ENCODE measurements around the gene KLHL18.
A peak's percentile ranks its signal among the peaks of the same experiment; 100 is the strongest.
"Not testable (repeated sequence)": the region's sequence is repeated elsewhere in the genome, so short reads cannot be mapped to it uniquely, and the experiment has no call there.

The KLHL18 gene

DNA sequence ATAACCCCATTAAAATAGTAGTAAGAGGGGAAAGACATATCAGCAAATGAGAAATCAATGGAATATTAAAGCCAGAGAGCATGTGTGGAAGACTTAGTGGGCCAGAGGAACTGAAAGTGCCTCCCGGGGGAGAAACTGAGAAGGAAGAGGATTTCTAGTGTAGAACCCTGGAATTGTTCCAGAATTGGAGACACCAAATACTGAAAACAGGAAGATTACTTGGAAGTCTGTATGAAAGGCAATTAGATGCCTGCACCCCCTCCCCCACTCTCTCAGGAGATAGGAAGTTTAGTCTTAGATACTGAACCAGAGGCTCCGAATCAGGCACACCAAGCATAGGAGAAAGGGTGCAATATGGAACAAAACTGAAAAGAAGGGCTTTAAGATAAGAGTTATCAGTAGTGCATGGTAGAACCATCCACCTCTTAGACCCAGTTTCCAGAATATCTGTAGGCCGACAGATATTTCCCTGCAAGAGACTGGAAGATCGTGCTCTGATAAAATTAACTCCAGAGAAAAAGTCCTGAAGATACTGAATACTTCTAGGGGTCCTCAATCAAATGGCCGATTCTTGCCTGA lies 32.4 kb downstream of the KLHL18 start:
- no peak for DNase-seq

DNA sequence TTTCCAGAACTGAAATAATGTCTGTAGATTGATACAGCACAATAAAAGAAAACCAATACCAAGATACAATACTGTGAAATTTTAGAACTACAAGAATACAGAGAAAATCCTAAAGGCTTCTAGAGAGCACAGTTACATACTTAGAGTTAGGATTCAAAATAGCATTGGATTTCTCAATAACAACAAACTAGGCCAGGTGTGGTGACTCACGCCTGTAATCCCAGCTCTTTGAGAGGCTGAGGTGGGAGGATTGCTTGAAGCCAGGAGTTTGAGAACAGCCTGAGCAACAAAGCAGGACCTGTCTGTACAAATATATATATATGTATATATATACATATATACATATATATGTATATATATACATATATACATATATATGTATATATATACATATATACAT lies 33.4 kb downstream of the KLHL18 start:
- not testable (repeated sequence) for DNase-seq

DNA sequence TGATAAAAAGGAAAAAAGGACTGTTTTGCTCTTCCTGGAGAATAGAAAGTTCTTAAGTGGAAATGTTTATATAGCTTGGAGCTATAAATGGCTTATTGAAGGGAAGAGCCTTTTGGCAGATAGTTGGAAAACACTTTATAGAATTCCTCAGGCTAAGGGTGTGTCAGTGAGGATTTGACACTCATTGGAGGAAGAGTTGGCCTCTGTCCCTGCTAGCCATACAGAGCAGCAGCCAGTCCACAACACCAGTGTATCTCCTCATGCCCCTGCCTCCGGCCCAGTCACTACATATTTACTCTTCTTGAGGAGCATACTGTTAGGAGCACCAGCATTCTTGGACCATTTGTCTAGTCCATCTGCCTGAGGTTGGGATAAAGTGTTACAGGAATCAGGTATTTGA lies 36.2 kb downstream of the KLHL18 start:
- no peak for DNase-seq

DNA sequence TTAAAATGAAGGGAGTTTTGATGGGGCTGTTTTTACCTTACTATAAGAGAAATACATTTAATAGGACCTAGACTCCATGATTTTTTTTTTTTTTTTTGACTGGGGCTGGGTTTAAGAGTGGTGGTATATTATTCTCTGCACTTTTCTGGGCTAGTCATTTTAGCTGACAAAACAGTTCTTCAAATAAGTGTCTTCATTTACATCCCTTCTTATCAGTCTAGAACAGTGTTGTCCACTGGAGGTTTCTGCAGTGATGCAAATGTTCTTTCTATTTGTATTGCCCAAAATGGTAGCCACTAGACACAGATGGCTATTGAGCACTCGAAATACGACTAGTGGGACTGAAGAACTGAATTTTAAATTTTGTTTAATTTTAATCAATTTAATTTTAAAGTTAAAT lies 37.2 kb downstream of the KLHL18 start:
- DNase-seq = no peak

DNA sequence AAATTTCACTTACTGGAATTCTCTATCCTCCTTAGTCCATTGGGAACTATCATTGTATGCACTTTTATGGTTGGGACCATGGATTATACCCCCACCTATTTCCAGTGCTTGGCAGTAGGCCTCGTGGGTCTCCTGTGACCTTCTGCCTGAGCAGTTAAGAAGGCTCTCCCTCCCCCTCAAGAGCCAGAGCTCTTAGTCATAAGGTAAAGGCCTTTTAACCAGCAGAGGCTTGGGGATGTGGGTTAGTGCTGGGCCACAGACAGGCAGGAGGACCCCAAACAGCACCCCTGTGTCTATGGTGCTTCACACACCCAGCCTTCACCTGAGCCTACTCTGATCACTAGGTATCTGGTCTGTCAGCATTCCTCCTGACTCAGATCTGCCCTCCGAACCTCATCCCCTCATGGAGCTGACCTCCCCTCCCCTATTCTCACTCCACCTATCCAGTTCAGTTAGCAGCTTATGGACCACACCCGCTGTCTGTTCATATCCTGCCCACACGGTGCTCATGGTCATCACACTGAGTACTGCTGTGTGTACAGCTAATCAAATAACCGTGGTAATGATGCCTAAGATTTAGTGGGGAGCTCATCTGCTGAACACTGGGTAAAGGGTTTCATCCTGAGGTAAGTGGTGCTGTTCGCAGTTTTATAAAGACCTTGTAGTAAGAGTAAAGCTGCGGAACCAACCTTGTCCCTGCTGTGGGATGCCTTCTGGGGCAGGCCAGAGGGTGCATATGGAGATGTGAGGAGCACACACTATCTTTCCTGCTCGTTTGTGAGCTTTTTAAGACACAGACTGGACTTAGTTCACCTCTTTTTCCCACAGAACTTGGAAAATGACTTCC lies 40.9 kb downstream of the KLHL18 start:
- no peak for DNase-seq

DNA sequence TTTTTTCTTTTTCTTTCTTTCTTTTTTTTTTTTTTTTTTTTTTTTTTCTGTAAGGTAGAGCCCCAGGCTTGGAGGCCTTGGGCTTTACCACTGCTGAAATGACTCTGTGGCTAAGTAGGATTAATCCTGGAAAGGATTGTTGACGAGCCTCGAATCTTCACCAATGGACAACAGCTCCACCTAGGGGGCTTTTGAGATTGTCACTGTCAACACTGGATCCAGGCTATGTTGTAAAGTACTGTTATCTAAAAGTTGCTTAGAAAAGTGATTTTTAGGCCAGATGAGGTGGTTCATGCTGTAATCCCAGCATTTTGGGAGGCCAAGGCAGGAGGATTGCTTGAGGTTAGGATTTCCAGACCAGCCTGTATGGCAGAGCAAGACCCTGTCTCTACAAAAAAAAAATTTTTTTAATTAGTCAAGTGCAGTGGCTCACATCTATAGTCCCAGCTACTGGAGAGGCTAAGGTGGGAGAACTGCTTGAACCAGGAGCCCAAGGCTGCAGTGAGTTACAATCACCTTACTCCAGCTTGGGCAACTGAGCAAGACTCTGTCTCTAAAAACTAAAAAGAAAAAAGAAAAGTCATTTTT lies 41.6 kb downstream of the KLHL18 start:
- peak; percentile 53 for DNase-seq

DNA sequence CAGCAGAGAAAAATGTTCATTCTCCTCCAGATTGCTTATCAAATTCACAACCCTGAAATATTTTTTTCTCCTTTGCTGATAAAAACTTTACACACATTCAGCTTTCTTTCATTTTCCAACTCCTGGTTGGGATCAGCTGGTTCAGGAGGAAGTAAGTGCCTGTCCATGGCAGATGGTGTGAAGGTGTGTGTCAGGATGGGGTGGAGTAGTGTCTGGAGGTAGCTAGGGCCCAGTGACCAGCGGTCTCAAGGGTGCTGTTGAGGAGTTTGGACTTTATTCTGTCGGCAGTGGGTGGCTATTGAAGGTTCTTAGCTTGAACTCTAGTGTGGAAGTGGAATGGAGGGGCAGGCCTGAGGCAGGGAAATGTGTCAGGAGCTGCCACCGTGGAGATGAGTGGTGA lies 51.2 kb downstream of the KLHL18 start:
- DNase-seq = no peak

DNA sequence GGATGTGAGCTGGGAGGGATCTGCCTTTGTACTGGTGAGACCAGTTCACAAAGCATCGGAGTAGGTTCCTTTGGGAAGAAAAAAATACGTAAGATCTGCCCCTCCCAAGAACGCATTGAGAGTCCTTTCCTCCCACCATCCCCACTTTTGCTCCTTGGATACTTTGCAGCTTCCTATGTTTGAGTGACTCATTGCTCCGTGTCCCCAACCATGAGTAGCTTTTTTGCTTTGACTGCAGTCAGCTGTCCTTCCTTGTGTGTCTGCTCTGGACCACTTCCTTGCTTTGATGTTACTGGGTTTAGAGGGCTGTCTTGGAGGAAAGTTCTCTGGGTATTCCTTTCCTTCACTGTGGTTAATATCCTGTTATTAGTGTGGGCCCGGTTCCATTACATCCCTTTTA lies 54.9 kb downstream of the KLHL18 start:
- DNase-seq = no peak

DNA sequence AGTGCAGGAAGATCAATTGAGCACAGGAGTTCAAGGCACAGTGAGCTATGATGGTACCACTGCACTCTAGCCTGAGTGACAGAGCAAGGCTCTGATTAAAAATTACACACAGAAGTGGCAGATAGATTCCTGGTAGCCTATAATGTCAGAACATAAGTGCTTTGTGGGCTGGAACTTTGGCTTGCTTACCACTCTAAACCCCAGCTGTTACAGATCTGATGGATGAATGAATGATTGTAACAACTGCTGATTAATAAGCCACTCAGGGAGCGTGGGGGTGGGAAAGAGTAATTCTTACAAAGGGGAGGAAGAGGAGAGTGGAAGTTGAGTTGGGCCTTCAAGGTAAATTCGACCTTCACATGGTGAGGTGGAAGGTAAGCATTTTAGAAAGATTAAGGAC lies 57.2 kb downstream of the KLHL18 start:
- no peak for DNase-seq

DNA sequence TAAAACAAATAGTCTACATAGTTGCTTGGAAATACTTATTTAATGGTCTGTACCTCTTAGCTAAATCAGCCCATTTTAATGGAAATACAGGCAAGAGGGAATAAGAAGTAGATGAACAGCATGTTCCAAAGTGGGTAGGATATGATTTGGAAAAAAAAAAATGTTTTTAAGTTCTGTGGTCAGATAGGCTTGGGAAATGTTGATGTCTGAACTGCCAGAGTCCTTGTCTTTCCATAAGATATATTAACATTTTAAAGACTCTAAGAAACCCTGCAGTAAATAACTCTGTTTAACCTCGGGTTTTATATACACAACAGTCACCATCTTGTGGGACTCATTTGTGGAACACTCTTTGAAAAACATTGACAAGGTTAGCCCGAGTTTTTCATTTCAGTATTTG lies 58.1 kb downstream of the KLHL18 start:
- no peak for DNase-seq

DNA sequence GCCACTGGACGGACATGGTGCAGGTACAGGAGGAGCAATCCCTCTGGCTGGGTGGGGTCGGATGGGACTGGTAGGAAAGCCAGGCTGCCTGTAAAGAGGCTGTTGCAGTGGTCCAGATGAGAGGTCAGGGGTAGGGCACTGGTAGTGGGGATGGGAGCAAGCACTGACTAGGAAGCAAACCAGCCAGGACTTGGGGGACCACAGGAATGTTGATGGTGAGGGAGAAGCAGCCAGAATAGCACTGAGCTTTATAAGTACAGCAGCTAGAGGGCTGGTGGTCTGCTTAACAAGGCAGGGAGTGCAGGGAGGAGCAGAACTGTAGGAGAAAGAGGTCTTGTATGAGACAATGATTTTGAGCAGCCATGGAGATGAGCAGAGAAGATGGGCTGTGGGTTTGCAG lies 59.4 kb downstream of the KLHL18 start:
- no peak for DNase-seq

DNA sequence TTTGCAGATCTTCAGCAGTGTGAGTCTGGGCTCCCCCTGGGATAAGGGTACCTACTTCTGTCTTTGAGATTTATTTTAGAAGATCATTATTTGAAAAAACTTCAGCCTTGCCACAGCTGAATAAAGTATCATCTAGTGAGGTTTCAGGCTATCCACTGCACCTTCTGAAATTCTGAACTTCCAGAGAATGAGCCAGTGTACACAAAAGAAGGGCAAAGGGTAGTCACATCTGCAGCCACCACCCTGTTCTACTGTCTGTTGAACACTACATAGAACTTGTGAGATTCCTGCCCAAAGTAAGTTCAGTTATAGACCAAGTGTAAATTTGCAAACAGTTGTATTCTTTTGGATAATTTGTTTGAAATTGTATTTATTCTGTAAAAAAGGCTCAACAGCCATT lies 60.1 kb downstream of the KLHL18 start:
- no peak for DNase-seq

DNA sequence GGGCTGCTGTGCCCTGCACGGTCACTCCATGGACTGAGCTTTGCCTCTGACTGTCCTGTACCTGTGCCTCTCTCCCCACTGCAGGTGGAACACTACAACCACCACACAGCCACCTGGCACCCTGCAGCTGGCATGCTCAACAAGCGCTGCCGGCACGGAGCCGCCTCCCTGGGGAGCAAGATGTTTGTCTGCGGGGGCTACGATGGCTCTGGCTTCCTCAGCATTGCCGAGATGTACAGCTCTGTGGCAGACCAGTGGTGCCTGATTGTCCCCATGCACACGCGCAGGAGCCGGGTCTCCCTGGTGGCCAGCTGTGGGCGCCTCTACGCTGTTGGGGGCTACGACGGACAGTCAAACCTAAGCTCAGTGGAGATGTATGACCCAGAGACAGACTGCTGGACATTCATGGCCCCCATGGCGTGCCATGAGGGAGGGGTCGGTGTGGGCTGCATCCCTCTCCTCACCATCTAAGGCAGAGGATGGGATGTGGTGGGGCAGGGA lies 60.8 kb downstream of the KLHL18 start:
- no peak for DNase-seq

DNA sequence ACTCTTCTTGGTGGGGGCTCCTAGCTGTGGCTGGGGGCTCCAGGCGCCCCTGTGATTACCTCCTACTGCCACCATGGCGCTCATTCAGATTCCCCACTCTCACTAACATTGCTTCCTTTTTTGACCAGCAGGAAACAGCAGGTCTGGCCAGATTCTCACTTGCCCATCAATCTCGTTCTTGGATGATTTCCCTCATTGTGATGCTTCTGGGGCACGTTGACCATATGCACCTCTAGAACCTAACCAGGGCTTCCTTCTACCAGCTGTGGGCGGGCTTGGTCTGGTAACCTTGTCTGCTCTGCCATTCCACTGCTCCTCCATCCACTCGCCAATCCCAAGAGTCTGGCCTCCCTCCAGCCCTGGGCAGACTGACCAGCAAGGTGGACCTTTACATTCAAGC lies 62.2 kb downstream of the KLHL18 start:
- no peak for DNase-seq

DNA sequence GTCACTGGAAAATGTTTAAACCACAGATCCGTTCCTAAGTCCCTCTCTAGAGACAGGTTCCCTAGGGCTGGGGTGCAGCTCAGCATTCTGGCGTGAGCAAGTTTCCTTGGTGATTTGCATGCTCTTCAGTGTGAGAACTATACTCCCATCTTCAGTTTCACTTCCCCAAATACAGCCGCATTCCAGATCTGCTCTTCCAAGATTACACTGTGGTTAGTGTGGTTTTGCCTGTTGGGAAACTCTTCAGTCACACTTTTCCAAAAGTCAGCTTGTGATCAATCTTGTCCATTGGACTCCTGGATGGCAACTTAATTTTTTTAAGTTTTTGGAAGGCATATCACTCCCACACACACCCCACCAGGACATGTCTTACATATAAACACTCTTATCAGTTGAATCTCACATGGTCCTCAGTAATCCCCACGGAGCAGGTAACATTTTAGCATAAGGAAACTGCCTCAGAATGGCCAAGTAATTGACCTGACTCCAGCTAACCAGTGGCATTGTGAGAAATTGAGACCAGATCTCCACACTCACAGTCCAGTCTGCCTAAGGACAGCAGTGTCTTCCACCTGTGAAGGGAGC lies 64.6 kb downstream of the KLHL18 start:
- DNase-seq = no peak

DNA sequence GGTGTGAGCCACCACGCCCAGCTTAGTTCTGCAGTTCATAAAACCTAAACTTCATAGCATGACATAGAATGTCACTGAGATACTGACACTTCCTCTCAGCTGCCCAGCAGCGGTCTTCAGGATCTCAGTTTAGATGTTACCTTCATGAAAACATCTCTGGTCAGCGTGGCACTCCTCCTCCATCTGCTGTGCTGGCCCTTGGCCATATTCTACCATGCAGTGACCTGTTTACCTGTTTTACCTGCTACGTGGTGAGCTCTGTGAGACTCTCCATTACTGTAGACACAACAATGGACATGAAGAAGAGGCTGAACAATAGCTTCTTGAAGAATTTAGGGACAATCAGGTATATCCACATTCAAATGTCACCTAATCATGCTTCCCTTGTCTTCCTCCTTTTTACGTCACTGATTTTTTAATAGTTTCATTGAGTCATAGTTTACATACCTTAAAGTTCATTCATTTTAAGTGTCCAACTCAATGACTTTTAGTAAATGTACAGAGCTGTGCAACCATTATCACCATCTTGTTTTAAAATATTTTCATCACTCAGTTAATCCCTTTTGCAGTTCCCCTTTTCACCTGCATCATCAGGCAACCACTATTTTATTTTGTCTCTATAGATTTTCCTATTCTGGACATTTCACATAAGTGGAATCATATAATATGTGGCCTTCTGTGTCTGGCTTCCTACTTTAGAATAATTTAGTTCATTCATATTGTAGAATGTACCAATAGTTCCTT lies 65.8 kb downstream of the KLHL18 start:
- DNase-seq = no peak

DNA sequence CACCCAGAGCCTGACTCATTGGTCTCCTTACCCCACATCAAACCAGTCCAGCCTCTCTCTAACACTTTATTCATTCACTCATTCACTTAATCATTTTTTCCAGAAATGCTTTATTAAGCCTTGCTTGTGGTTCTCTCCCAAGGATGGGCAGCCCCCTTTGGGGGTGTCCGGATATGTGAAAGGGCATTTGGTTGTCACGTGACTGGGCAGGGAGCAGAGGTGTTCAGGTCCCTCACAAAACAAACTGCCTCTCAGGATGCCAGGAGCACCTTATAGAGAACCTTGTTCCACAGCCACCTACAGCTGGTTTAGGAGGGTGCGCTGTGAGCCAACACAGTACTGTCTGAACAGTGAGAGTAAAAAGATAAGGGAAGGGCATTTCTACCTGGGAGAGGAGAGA lies 72.3 kb downstream of the KLHL18 start:
- no peak for DNase-seq

DNA sequence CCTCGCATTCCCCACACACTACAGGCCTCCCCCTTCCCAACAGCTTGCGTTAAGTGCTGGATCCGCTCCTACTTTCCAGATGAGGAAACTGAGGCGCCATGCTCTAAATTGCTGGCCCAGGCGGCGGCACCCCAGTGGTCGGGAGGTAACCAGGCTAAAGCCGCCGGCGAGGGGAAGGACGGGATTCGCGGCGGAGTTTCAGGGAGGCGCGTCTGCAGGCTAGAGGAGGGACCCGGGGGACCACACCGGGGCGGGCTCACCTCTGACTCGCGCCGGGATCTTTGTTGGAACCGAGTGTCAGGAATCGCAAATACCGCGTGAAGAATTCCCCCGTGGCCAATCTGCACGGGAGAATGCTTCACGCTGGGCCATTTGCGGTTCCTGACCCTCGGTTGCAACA lies 73.5 kb downstream of the KLHL18 start:
- DNase-seq = no peak

DNA sequence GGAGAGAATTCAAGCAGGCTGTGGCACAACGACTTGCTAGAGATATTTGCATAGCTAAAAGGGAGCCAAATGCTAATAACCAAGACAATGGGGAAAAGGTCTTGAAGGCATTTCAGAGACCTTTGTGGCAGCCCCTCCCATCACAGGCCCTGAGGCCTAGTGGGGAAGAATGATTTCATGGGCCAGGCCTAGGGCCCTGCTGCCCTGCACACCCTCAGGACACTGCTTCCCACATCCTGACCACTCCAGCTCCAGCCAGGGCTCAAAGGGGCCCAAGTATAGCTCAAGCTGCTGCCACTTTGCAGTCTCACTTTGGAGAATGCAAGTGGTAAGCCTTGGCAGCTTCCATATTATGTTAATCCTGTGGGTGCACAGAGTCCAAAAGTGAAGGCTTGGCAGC lies 76.6 kb downstream of the KLHL18 start:
- DNase-seq = no peak

DNA sequence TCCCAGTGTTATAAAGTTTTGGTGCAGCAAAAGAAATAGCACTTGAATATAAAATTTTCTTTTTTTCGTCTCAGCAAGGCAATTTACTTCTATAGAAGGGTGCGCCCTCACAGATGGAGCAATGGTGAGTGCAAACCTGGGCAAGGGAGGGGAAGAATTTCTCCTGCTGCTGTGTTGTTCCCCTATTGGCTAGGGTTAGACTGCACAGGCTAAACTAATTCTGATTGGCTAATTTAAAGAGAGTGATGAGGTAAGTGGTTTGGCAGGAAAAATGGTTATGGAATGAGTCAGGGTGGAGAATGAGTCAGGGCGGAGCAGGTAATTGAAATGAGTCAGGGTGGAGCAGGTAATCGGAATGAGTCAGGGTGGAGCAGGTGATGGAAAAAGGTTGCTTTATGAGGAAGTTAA lies 77.4 kb downstream of the KLHL18 start:
- not testable (repeated sequence) for DNase-seq

DNA sequence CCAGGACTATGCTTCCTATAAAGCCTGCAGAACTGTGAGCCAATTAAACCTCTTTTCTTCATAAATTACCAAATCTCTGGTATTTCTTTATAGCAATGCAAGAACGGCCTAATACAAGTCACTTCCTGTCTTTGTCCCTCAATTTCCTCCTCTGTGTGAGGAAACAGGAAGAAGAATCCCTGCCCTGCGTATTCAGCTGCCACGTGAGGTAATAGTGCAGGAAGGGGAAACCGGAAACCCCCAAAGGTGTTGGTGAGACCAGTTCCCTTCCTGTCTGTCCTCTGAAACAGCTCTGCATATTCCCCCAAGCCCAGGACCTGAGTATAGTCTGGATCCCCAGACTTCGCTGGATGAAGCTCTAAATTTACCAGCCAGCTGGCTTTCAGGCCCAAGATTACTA lies 80.0 kb downstream of the KLHL18 start:
- no peak for DNase-seq

DNA sequence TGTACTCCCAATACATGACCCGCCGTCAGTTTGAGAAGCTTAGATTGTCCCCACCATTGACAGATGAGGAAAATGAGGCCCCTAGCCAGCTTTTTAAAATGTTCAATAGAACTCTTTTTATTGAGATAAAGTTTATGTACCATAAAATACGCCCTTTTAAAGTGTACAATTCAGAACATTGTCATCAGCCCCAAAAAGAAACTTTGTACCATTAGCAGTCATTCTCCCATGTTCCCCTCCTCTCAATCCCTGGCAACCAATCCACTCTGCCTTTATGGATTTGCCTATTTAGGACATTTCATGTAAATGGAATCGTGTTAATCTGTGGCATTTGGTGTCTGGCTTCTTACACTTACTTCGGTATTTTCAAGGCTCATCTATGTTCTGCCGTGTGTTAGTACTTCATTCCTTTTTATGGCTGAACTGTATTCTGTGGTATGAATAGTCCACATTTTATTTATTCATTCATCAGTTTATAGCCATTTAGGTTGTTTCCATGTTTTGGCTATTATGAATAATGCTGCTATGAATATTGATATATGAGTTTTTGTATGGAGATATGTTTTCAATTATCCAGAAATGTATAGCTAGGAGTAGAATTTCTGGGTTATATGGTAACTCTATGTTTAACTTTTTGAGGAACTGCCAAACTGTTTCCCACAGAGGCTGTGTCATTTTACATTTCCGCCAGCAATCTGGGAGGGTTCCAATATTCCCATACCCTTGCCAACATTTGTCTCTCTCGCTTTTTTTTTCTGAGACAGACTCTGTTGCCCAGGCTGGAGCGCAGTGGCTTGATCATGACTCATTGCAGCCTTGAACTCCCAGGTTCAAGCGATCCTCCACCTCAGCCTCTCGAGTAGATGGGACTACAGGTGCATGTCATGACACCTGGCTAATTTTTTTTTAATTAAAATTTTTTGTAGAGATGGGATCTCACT lies 82.7 kb downstream of the KLHL18 start:
- no peak for DNase-seq
